SKM-1 (cell line): ENCODE results near the gene GUCD1.
A peak's percentile ranks its signal among the peaks of the same experiment; 100 is the strongest.
"Not testable (repeated sequence)": the region's sequence is repeated elsewhere in the genome, so short reads cannot be mapped to it uniquely, and the experiment has no call there.

Experiments used
- DNase-seq: peaks from one replicate; lab custom pipeline; 2025; ENCODE audit not compliant: unreplicated experiment; lab: John Stamatoyannopoulos, UW

Gene GUCD1

DNA sequence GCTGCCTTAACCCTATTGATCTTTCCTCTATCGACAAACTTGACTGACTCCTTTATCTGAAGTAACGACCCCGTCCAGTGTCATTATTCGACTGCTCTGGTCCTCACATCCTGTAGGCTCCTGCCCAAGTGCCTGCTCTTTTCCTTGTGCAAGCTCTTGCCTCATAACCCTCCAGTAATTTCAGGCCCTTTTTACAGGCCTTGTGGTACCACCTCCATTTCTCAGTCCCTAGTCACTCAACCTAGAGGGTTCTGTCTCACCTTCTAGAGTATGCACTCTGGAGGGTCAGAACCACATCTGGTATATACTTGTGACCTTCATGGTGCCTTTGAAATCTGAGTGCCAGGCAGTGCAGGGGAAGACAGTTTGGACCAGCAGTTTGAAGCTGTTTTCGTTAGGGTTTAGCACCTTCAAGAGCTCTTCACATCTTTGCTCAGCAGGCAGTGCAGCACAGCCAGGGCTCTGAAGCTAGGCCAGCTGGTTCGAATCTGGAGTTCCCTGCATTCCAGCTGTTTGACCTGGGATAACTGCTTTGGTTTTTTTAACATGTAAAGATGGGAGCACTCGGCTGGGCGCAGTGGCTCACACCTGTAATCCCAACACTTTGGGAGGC lies 12.1 kb upstream of the GUCD1 start:
- no peak for DNase-seq

DNA sequence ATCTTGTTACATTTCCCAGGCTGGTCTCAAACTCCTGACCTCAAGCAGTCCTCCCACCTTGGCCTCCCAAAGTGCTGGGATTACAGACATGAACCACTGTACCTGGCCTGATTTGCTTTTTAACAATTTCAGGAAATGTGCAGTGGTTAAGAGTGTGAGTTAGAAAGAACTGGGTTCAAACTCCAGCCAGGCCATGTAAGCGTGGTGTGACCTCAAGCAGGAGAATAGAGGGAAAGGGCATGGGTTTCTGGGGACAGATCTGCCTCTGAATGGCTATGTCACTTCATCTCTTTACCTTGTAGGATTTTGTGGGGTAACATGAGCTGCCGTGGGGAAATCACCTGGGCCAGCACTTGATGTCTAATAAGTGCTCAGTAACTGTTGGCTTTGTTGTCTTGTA lies 10.1 kb upstream of the GUCD1 start:
- DNase-seq, result no peak

DNA sequence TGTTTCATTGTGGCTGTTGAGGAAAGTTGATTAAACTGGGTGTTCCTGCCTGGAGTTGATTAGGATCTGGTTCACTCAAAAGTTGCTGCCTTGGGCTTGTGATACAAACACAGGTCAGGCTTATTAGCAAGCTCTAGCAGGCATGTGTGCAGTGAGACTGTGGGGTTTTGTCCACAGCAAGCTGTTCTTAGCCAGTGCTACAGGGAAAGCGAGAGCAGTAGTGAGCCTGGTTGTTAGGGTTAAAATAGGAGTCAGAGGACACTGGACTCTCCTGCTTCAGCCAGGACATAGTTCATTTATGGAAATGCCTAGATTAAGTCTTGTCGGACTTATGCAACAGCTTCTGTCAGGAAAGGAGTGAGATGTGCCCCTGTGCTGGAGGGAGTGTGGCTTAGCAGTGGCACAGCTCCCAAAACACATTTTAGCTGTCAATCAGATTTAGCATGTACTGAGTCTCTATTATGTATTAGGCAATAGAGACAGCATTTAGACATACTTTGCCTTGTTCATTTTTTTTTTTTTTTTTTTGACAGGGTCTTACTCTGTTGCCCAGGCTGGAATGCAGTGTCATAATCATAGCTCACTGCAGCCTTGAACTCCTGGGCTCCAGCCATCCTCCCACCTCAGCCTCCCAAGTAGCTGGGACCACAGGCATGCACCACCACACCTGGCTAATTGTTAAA lies 9.6 kb upstream of the GUCD1 start:
- no peak for DNase-seq

DNA sequence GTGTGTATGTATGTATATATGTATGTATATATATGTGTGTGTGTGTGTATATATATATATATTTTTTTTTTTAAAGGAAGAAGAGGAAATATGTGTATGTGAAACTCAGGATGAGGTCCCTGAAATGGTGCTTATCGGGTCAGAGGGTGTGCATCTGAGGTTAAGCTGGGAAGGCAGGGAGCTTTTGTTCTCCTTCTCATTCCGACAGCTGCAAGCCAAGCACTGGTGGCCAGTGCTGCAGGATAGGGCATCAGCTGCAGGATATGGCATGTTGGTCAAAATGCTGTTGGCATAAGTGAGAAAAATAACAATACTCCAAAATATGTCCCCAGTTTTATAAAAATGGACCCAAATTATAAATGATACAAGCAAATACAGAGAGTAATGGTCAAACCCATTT lies 8.3 kb upstream of the GUCD1 start:
- DNase-seq, result no peak

DNA sequence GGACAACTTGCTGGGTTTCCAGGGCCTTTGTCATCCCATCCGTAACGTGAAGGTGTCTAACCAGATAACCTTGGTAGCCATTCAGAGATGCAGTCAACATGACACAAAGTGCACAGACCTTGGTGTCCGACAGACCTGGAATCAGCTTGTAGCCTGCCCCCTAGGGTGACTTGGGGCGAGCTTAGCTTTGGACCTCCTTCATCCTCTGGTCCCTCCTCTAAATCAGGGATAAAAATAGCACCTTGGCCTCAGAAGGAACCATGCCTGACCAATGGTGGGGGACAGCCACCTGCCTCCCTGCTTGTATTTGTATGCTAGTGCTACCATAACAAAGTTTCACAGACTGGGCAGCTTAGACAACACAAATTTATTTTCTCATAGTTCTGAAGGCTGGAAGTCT lies 4.5 kb upstream of the GUCD1 start:
- DNase-seq, result no peak

DNA sequence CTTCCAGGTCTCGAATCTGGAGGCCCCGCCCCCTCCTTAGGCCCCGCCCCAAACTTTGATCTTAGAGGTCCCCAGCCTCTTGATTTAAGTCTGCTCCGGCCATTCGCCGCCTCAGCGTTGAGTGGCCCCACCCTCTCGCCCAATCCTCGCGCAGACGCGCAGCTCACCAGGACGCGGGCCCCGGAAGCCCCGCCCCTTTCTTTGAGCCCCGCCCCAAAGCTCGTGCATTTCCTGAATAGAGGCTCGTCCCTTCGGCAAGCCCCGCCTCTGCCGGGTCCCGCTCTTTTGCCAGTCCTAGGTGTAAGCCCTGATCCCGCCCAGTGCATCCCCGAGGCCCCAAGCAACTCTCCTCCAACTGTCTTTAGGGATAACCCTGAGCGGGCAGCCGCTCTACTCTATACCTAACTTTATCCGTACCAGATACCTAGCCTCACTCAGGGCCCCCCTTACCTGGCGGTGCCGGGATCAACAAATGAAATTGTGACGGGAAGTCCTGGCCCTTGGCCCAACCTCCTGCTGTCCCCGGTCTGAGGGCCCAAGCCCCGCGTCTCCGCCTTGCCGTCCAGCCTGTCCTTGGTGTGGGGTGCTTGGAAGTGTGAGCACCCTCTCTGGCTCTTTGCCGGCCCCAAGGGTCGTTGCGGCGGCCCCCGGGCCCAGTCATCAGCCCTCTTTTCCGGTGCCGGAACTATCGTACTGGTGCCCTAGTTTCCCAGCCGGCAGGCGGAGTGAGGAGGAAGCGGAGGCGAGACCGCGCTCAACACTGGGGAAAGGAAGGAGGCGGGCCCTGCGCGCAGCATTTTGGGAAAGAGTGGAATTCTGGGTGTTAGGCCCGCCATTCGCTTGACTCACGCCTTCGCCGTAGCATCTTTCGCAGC lies 464 bp upstream of the GUCD1 start, which contains the start of gene SNRPD3:
Gene SNRPD3 (plus strand): TSS at position 835 of the 875 bp plus-strand sequence. CDS start 1,676 bp downstream, outside the sequence.
- peak; percentile 93 for DNase-seq

DNA sequence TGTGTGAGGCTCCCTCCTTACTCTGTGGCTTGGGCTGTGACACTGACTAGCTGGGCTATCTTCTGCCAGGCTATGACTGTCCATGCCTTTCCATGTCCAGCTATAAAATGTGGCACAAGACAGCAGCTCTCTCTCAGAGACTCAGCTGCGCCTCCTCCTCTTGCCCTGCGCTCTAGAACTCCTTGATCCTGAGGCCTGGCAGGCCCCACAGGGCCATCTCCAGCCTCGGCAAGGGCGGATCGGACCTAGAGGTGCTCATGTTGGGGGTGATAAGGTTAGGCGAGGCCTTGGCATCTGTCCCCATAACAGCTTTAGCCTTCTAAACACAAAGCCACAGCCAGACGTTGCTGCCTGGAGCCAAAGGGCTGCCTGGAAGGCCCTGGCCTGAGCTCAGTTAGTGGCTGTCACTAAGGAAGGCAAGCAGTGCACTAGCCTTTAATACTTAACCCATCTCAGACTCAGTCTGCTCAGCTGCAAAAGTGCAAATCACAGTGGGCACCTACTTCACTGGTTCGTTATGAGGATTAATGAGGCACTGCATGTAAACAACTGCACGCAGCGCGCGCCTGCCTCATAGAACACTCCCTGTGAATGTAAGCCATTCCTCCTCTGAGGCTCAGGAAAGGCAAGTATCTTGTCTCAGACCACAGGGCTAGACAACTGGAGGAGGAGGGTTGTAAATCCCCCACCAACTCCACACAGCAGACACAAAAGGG lies 1.2 kb downstream of the GUCD1 start:
- DNase-seq, result no peak

DNA sequence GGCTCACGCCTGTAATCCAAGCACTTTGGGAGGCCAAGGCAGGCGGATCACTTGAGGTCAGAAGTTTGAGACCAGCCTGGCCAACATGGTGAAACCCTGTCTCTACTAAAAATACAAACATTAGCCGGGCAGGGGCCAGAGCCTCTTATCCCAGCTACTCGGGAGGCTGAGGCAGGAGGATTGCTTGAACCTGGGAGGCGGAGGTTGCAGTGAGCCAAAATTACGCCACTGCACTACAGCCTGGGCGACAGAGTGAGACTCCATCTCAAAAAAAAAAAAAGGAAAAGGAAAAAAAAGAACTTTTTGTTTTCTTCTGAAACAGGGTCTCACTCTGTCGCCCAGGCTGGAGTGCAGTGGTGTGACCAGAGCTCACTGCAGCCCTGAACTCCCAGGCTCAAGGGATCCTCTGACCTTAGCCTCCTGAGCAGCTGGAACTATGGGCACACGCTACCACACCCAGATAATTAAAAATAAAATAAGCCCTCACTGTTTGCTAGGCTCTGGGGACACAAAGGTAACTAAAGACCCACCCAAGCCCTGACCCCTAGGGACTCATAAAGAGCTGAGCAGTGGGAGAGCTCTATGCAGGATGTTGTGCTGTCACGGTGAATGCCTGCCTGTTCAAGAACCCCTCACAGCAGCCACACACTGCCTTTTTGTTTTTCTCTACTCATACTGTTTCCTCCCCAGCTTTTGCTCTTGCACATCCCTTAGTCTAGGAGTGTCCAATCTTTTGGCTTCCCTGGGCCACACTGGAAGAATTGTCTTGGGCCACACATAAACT lies 2.2 kb downstream of the GUCD1 start:
- DNase-seq, result not testable (repeated sequence)

DNA sequence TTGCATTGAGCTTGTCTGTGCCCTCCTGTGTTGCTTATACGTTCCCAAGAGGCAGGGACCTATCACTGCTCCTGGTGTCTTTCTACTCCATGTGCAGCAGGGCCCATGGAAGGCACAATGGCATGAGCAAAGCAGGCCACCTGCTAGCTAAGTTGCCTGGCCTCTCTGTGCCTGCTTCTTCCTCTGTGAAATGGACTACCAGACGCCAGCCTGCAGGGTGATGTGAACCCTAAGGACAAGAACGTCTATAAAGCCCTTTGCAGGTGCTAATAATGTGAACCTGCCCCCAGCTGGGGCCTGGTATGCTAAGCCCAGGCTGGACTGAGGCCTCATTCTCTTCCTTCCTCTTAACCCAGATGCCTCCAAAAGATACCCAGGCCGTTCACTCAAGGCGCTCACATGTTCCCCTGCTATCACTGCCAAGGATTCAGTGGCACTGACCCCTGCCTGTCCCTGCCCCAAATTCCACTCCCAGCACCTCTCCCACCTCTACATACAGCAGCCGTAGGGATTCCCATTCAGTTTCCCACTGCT lies 4.0 kb downstream of the GUCD1 start:
- DNase-seq, result no peak

DNA sequence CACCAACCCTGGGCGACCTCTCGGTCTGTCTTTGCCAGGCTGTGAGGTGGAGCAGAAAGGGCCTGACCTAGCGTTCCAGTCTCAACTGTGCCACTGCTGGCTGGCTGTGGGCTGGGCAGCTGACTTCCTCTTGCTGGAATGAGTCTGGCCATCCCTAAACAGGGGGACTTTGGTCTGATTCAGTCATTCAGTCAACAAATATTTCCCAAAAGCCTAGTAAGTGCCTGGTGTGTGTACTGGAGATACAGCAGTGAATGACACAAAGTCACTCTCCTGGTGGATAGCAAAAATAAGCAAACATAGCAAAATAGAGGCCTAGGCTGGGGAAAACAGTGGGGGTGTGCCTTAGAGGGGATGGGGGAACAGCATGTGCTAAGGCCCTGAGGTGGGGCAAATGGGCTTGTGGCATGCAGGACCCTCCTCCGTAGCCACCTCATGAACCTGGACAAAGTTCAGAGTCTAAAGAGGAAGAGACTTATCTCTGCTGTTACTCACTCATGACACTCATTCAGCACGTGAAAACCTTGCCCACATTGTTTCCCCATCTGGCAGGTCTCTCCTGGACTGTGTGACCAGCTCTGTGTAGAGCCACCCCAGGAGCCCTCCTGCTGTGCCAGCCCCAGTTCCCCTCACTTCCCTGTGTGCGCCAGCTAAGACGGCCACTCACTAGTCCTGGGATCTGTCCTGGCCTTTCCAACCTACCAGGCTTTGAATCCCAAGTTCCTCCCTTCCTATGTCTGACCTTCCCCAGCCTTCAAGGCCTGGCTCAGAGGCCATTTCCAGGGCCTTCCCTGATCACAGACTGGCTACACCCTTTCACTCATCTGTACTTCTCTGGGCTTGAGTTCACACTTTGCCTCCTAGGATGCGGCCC lies 4.7 kb downstream of the GUCD1 start:
- peak; percentile 22 for DNase-seq

DNA sequence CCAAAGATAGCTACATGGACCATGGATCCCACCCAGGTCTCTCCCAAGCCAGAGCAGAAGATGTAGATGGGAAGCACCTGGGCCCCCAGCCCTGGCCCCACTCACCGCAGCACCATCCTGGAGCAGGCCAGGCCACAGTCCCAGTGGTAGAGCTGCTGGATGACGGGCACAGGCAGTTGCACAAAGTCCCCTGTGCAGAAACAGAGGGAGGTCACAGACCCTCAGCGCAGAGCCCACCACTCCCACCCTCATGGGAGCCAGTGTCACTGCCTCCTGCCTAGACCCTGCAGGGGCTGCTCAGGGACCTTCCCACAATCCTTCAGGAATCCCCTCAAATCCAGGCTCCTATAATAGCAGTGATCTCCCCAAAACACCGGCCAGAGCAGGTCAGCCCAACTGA lies 6.1 kb downstream of the GUCD1 start:
- DNase-seq, result no peak

DNA sequence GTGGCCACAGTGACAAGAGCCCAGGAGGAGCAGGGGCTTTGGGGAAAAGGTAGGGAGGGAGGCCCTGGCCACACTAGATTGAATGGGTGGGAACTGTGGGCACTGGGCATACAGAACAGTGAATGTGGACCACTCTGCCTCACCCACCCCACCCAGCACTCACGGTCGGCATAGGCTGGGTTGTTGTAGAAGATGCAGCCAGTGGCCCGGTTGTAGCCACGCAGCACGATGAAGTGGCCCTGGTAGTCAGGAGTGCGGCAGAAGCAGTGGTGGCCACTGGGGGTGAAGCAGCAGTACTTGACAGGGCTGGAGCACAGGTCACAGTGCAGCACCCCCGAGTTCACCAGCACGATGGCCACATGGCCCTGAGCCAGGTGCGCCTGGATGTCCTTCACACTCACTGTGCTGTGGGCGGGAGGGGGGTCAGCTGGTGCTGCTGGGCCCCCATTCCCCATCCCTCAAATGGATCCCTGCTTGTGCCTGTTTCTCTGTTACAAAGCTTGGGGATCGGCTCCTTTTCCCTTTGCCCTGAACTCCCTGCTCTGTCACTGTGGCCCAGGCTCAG lies 11.2 kb downstream of the GUCD1 start:
- DNase-seq, result no peak

DNA sequence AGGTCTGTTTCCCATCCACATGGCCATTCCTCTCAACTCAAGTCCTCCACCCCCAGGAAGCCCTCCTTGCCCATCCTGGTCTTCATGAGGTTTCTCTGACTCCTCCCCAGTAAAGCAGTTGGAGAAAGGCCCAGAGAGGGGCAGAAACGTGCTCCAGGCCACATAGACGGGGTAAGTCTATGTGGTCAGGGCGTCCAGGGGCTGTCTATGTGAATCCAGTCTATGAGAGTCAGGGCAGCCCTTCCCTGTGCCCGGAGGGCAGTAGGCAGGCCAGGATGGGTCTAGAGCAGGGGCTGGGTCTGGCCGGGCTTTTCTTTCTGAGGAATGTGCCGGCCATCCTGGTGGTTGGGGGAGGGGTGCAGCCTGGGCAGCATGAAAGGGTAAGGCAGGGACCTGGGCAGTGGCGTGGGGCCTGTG lies 11.7 kb downstream of the GUCD1 start:
- DNase-seq, result no peak

DNA sequence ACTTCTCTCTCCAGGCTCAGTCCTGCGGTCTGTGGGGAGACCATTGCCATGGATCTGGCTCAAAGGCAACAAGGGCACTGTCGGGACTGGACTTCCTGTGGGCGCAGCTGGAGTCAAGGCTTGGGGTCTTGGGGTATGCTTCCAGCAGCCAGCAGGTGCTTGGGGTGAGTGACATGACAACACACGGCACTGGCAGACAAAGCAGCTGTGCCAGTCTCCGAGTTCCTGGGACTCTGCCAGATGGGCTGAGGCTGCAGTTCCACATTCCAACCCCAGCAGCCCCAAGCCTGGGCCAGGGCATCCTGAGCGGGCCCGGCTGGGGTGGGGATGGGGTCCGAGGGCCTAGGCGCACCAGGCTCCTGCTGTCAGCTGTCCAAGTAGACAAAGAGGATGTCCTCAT lies 12.3 kb downstream of the GUCD1 start:
- no peak for DNase-seq

DNA sequence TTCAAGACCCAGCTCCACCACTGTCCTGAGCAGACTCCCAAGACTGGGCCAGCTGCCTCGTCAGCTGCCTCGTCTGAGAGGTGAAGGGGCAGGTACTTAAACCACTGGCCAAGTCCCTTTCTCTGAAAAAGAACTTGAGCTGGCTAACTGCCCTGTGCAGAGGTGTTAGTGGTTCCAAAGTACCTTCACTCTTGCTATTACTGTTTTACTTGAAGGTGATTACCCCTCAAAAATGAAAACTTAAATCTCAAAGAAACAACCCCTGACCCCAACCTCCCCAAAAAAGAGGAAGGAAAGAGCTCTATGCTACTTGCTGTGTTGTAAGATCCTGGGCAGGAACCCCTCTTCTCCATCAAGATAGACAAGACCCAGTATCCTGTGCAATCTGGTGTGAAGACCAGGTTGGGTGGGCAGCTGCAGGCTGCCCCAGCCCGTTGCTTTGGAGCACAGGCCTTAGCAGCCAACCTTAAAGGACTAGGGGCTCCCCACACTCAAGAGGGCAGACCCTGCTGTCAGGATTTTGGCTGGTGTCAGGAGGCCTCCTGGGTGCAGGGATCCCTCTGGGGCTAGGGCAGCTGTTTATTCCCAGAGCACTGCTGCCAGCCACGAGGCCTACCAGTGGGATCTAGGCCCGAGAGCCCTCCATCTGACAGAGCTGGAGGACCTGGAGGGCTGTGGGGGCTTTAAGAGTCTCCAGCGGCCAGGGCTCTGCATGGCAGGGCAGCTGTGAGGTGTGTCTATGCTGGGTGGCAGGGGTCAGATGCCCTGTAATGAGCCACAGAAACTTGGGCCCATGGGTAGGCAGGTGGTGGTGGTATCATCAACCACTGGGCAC lies 13.0 kb downstream of the GUCD1 start:
- no peak for DNase-seq

DNA sequence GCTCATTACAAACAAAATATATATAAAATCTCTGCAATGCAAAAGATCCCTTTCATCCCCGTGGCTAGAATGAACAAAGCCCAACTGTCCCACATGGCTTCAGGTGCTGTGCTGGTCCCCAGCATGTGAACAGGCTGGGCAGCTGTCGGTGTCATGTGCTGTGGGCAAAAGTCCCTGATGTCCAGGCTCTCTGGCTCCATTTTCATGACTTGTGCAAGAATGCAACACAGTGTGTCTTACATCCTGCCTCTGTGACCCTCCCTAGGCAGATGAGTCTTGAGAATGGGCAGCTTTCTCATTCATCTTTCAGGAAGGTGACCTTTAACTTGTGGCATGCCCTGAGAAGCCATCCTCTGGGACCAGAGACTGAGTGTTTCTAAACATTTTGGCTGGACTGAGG lies 14.5 kb downstream of the GUCD1 start:
- no peak for DNase-seq

DNA sequence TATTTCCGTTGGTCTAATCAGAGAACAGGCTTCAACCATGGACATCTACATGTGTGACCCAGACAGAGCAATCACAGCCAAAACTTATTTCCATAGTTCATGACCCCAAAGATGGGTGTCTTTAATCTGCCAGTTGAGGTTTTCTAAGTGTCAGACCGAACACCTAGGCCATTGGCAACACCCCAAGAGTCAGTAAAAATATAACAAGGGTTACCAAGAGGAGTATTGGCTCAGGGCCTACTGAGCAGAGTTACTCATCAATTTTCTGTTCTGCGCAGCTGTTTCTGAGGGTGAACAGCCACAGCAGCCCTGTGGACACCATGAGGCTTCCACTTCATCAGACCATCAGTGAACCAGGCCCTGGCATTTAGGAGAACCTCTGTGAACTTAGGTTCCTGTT lies 18.8 kb downstream of the GUCD1 start:
- no peak for DNase-seq

DNA sequence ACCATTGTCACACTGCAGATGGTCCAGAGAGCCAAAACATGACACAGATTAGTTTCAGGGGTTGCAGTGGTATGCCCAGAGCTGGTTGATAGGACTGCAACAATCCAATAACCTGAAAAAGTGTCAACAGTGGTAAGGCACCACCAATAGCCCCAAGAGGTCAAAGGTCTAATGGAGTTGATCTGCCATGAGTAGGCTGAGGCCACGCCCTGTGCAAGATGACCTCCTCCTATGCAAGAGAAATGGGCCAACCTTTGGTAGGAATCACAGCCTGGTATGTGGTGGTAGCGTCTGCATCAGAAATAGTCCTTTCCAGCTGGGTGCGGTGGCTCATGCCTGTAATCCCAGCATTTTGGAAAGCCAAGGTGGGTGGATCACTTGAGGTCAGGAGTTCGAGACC lies 19.6 kb downstream of the GUCD1 start:
- no peak for DNase-seq
